Nephron (organoid): ENCODE data around the gene GGPS1.

Experiments
- H3K27ac Mint-ChIP-seq, 3 experiments: 2 replicates each; pipeline ENCODE4 v1.8.0; 2020; ENCODE audit warnings: mixed read lengths in 3 of 3, mild to moderate bottlenecking in 2 of 3, moderate library complexity in 1 of 3
- H3K27me3 Mint-ChIP-seq: 2 replicates; pipeline ENCODE4 v1.8.0; 2021; ENCODE audit warnings: low read depth, mild to moderate bottlenecking, moderate library complexity, mixed read lengths
- H3K36me3 Mint-ChIP-seq: 2 replicates; pipeline ENCODE4 v1.8.0; 2020; ENCODE audit warnings: low read depth, mixed read lengths
- H3K4me1 Mint-ChIP-seq: 2 replicates; pipeline ENCODE4 v1.8.0; 2020; ENCODE audit warnings: mixed read lengths
- H3K4me3 Mint-ChIP-seq, 3 experiments: 2 replicates each; pipeline ENCODE4 v1.8.0; 2020; ENCODE audit warnings: mild to moderate bottlenecking in 3 of 3, mixed read lengths in 3 of 3, moderate library complexity in 2 of 3
- H3K9me3 Mint-ChIP-seq: 2 replicates; pipeline ENCODE4 v1.8.0; 2020; ENCODE audit warnings: mixed read lengths
- CTCF ChIP-seq, 3 experiments: fragments of 200-600 bp; sonication (generic); IDR thresholded peaks; one replicate each; pipeline ENCODE4 v1.5.0; 2021; ENCODE audit warnings: antibody characterized with exemption in 3 of 3; ENCODE audit not compliant: unreplicated experiment in 3 of 3

GGPS1 gene

GRCh38 chr1:235313262-235313661 is 15.1 kb upstream of the GGPS1 start:
- TF ChIP-seq CTCF (IDR thresholded peaks at IDR 0.05; ENCODE audit: unreplicated experiment in 3 of 3) = no peak
- no peak overlapping the region for H3K4me3 Mint-ChIP-seq
- peaks cover 32% of the 10 kb centered on the region for H3K36me3 Mint-ChIP-seq
- no peaks in the 10 kb centered on the region for H3K9me3 Mint-ChIP-seq
- peak overlapping the region; percentile 6 to 70 (median 56) for H3K27ac Mint-ChIP-seq
- no peaks in the 10 kb centered on the region for H3K27me3 Mint-ChIP-seq
- H3K4me1 Mint-ChIP-seq = peaks cover 19% of the 10 kb centered on the region

- H3K4me3 Mint-ChIP-seq = no peak overlapping the region
- TF ChIP-seq CTCF (IDR thresholded peaks at IDR 0.05; ENCODE audit: unreplicated experiment in 3 of 3) = no peak
- H3K9me3 Mint-ChIP-seq = no peaks in the 10 kb centered on the region
- H3K27ac Mint-ChIP-seq = peak overlapping the region; percentile 6 to 72 (median 70)
- H3K27me3 Mint-ChIP-seq = no peaks in the 10 kb centered on the region
- H3K36me3 Mint-ChIP-seq = peaks cover 40% of the 10 kb centered on the region
- peaks cover 19% of the 10 kb centered on the region for H3K4me1 Mint-ChIP-seq
Measured at GRCh38 chr1:235313931-235314678, 14.3 kb upstream of the GGPS1 start.

- no peak overlapping the region for H3K27ac Mint-ChIP-seq
Measured at GRCh38 chr1:235315173-235315572, 13.2 kb upstream of the GGPS1 start.

GRCh38 chr1:235315735-235316134 is 12.6 kb upstream of the GGPS1 start:
- Mint-ChIP-seq H3K27ac (no peak overlapping the region), H3K27me3 (no peaks in the 10 kb centered on the region), H3K4me1 (peaks cover 19% of the 10 kb centered on the region), H3K9me3 (no peaks in the 10 kb centered on the region), H3K4me3 (no peak overlapping the region), H3K36me3 (peaks cover 36% of the 10 kb centered on the region)
- TF ChIP-seq CTCF (IDR thresholded peaks at IDR 0.05; ENCODE audit: unreplicated experiment in 3 of 3) = no peak

More at GRCh38 chr1:235315173-235315572, 13.2 kb upstream of the GGPS1 start:
- Mint-ChIP-seq H3K4me3 (no peak overlapping the region), H3K36me3 (peaks cover 36% of the 10 kb centered on the region), H3K9me3 (no peaks in the 10 kb centered on the region), H3K4me1 (peaks cover 19% of the 10 kb centered on the region), H3K27me3 (no peaks in the 10 kb centered on the region)
- no peak for TF ChIP-seq CTCF (IDR thresholded peaks at IDR 0.05; ENCODE audit: unreplicated experiment in 3 of 3)

- H3K27ac Mint-ChIP-seq = no peak overlapping the region
- no peak overlapping the region for H3K4me3 Mint-ChIP-seq
Measured at GRCh38 chr1:235317168-235317567, 11.2 kb upstream of the GGPS1 start.

More at GRCh38 chr1:235317168-235317567, 11.2 kb upstream of the GGPS1 start:
- no peak for TF ChIP-seq CTCF (IDR thresholded peaks at IDR 0.05; ENCODE audit: unreplicated experiment in 3 of 3)
- H3K27me3 Mint-ChIP-seq = no peaks in the 10 kb centered on the region
- peaks cover 19% of the 10 kb centered on the region for H3K4me1 Mint-ChIP-seq
- H3K36me3 Mint-ChIP-seq = peaks cover 29% of the 10 kb centered on the region
- no peaks in the 10 kb centered on the region for H3K9me3 Mint-ChIP-seq
